WTC11 (cell line): ENCODE measurements around the gene DHDDS. TPM values are rescaled to one million over a fixed set of nuclear protein-coding genes. Genes with fewer than 3 reads are reported as not detected.

Source experiments
- ATAC-seq: fragments of 200-7000 bp; cut with Tn5 transposase; 2 replicates; pipeline ENCODE4 v1.10.0; 2021; ENCODE audit warnings: mild to moderate bottlenecking, moderate library complexity
- CTCF ChIA-PET: fragments of 300-600 bp; sonication (Branson Sonifier 250); formaldehyde crosslinking; loops from one replicate; lab custom pipeline; 2021; ENCODE audit warnings: antibody characterized with exemption; lab: Charles Lee
- POLR2A ChIA-PET: fragments of 350-600 bp; sonication (Branson Sonifier 250); formaldehyde crosslinking; loops from one replicate; lab custom pipeline; 2021; ENCODE audit warnings: antibody characterized with exemption; lab: Charles Lee
- DNase-seq: peaks from one replicate; pipeline ENCODE4 v3.0.0; 2021; ENCODE audit warnings: low spot score
- H3K27ac Mint-ChIP-seq: 2 replicates; pipeline ENCODE4 v1.8.0; 2021; ENCODE audit warnings: mixed read lengths
- H3K27me3 Mint-ChIP-seq: 2 replicates; pipeline ENCODE4 v1.8.0; 2021; ENCODE audit warnings: low read depth, mild to moderate bottlenecking, moderate library complexity, mixed read lengths
- H3K36me3 Mint-ChIP-seq: 2 replicates; pipeline ENCODE4 v1.8.0; 2021; ENCODE audit warnings: mixed read lengths
- H3K4me1 Mint-ChIP-seq: 2 replicates; pipeline ENCODE4 v1.8.0; 2022; ENCODE audit warnings: mixed read lengths
- H3K4me3 Mint-ChIP-seq: 2 replicates; pipeline ENCODE4 v1.8.0; 2021; ENCODE audit warnings: mild to moderate bottlenecking, moderate library complexity, mixed read lengths
- H3K9me3 Mint-ChIP-seq: 2 replicates; pipeline ENCODE4 v1.8.0; 2021; ENCODE audit warnings: mixed read lengths
- AR ChIP-seq: fragments of 250-450 bp; sonication (Bioruptor Pico); IDR thresholded peaks from 2 replicates; pipeline ENCODE4 v1.9.0; 2021; ENCODE audit warnings: mild to moderate bottlenecking
- FOXK1 ChIP-seq: sonication (generic); formaldehyde crosslinking; IDR thresholded peaks from 2 replicates; pipeline ENCODE4 v1.8.0; 2022; ENCODE audit warnings: mild to moderate bottlenecking, moderate library complexity, missing genetic modification reagents
- NFE2L1 ChIP-seq: sonication (generic); formaldehyde crosslinking; IDR thresholded peaks from 2 replicates; pipeline ENCODE4 v1.8.1; 2023; ENCODE audit warnings: missing genetic modification reagents
- NR3C1 ChIP-seq: sonication (generic); formaldehyde crosslinking; conservative IDR thresholded peaks from 2 replicates; pipeline ENCODE4 v1.8.1; 2023; ENCODE audit warnings: low read depth, mild to moderate bottlenecking, missing genetic modification reagents
- ZBTB21 ChIP-seq: sonication (generic); formaldehyde crosslinking; IDR thresholded peaks from 2 replicates; pipeline ENCODE4 v1.8.1; 2023; ENCODE audit warnings: mild to moderate bottlenecking, missing genetic modification reagents, borderline replicate concordance
- ZNF232 ChIP-seq: sonication (generic); formaldehyde crosslinking; IDR thresholded peaks from 2 replicates; pipeline ENCODE4 v1.8.0; 2022; ENCODE audit warnings: mild to moderate bottlenecking, missing genetic modification reagents
- ZNF317 ChIP-seq: sonication (generic); formaldehyde crosslinking; IDR thresholded peaks from 2 replicates; pipeline ENCODE4 v1.8.1; 2023; ENCODE audit warnings: low read depth, mild to moderate bottlenecking, moderate library complexity, missing genetic modification reagents, borderline replicate concordance
- ZNF532 ChIP-seq: fragments of 250-450 bp; sonication (Bioruptor Pico); IDR thresholded peaks from 2 replicates; pipeline ENCODE4 v1.9.0; 2021; ENCODE audit warnings: mild to moderate bottlenecking, borderline replicate concordance
- ZNF671 ChIP-seq: fragments of 250-450 bp; sonication (Bioruptor Pico); IDR thresholded peaks from 2 replicates; pipeline ENCODE4 v1.8.0; 2021; ENCODE audit warnings: mild to moderate bottlenecking
- total RNA-seq: library from RNA; stranded (reverse); gene quantifications from 3 replicates; pipeline ENCODE4 v1.2.3, GENCODE V29; 2021
- TF ChIP-seq, protein P1 (sequence below): sonication (generic); formaldehyde crosslinking; IDR thresholded peaks from 2 replicates; pipeline ENCODE4 v1.8.0; 2022; ENCODE audit warnings: missing genetic modification reagents
- TF ChIP-seq, protein P2 (sequence below): fragments of 250-450 bp; sonication (Bioruptor Pico); IDR thresholded peaks from 2 replicates; pipeline ENCODE4 v1.9.0; 2021; ENCODE audit warnings: moderate library complexity, mild to moderate bottlenecking, inconsistent platforms, borderline replicate concordance
- TF ChIP-seq, protein P3 (sequence below): sonication (generic); formaldehyde crosslinking; IDR thresholded peaks from 2 replicates; pipeline ENCODE4 v1.8.1; 2023; ENCODE audit warnings: mild to moderate bottlenecking, missing genetic modification reagents, moderate library complexity

The DHDDS gene
- total RNA-seq, 1 experiment from 2014 or later, result 55.4 TPM

- H3K9me3 Mint-ChIP-seq, result no peaks in the 10 kb centered on the region
- ATAC-seq, result no peak
- TF ChIP-seq ZNF671 (CRISPR knock-in tag) (no peak), AR (CRISPR knock-in tag) (no peak), ZBTB21 (CRISPR knock-in tag) (no peak), ZNF317 (CRISPR knock-in tag) (no peak), FOXK1 (CRISPR knock-in tag) (no peak), ZNF232 (CRISPR knock-in tag) (no peak), NR3C1 (CRISPR knock-in tag) (no peak)
- TF ChIP-seq, protein P1, sequence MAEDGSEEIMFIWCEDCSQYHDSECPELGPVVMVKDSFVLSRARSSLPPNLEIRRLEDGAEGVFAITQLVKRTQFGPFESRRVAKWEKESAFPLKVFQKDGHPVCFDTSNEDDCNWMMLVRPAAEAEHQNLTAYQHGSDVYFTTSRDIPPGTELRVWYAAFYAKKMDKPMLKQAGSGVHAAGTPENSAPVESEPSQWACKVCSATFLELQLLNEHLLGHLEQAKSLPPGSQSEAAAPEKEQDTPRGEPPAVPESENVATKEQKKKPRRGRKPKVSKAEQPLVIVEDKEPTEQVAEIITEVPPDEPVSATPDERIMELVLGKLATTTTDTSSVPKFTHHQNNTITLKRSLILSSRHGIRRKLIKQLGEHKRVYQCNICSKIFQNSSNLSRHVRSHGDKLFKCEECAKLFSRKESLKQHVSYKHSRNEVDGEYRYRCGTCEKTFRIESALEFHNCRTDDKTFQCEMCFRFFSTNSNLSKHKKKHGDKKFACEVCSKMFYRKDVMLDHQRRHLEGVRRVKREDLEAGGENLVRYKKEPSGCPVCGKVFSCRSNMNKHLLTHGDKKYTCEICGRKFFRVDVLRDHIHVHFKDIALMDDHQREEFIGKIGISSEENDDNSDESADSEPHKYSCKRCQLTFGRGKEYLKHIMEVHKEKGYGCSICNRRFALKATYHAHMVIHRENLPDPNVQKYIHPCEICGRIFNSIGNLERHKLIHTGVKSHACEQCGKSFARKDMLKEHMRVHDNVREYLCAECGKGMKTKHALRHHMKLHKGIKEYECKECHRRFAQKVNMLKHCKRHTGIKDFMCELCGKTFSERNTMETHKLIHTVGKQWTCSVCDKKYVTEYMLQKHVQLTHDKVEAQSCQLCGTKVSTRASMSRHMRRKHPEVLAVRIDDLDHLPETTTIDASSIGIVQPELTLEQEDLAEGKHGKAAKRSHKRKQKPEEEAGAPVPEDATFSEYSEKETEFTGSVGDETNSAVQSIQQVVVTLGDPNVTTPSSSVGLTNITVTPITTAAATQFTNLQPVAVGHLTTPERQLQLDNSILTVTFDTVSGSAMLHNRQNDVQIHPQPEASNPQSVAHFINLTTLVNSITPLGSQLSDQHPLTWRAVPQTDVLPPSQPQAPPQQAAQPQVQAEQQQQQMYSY, result no peak
These were observed 51.9 kb downstream of the DHDDS start for GRCh38 chr1:26483980-26484379.

DNA sequence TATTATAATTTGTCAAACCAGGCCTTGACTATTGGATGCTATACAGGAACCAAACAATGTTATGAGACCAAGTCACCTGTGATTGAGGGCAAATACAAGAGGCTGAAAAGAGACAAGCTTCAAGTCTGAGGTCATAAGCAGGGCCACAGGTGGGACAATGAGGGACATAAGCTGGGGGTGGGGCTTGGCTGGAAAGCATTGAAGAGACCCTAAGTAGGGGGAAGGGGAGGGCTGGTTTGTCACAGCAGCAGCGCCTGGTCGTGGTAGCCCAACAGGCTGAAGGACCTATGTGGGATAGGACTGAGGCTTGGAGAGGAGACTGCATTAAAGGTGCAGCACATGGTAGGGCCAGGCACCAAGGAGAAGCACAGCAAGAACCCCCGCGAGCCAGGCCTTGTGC lies 58.0 kb downstream of the DHDDS start:
- DNase-seq (no peak), ATAC-seq (peak; percentile 36; the same call in 1 of the 2 replicates)
- Mint-ChIP-seq H3K36me3 (no peaks in the 10 kb centered on the region), H3K9me3 (no peaks in the 10 kb centered on the region), H3K4me1 (no peaks in the 10 kb centered on the region), H3K27ac (no peak overlapping the region), H3K4me3 (no peak overlapping the region)
- POLR2A ChIA-PET, result interaction anchor here (1.8 kb wide), 1 partner anchor 13 kb away, joined by 3 read pairs; no protein-coding TSS in a partner anchor
- CTCF ChIA-PET, result interaction anchor here (1.0 to 3.3 kb wide), 4 partner anchors 10 to 49 kb away, joined by 3 to 25 read pairs (median 6); no protein-coding TSS in a partner anchor
- TF ChIP-seq NFE2L1 (no peak), ZNF532 (no peak)
- TF ChIP-seq, protein P2, sequence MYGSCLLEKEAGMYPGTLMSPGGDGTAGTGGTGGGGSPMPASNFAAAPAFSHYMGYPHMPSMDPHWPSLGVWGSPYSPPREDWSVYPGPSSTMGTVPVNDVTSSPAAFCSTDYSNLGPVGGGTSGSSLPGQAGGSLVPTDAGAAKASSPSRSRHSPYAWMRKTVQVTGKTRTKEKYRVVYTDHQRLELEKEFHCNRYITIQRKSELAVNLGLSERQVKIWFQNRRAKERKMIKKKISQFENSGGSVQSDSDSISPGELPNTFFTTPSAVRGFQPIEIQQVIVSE, result no peak
- TF ChIP-seq, protein P1, result no peak
- TF ChIP-seq, protein P3, sequence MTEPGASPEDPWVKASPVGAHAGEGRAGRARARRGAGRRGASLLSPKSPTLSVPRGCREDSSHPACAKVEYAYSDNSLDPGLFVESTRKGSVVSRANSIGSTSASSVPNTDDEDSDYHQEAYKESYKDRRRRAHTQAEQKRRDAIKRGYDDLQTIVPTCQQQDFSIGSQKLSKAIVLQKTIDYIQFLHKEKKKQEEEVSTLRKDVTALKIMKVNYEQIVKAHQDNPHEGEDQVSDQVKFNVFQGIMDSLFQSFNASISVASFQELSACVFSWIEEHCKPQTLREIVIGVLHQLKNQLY, result no peak
- TF ChIP-seq, all 79 proteins: peak for 0
- no peaks in the 10 kb centered on the region for H3K27me3 Mint-ChIP-seq

More at GRCh38 chr1:26483980-26484379, 51.9 kb downstream of the DHDDS start:
- ChIA-PET POLR2A (no interaction called here), CTCF (no interaction called here)
- no peak overlapping the region for H3K27ac Mint-ChIP-seq
- H3K36me3 Mint-ChIP-seq, result peaks cover 4% of the 10 kb centered on the region
- DNase-seq, result no peak
- no peak overlapping the region for H3K4me3 Mint-ChIP-seq
- no peaks in the 10 kb centered on the region for H3K27me3 Mint-ChIP-seq
- 0 out of 2 replicates have a peak, but pooled peaks cover 3% of the 10 kb centered on the region for H3K4me1 Mint-ChIP-seq
